Mesenchymal stem cell (in vitro differentiated cells and primary cell): ENCODE results near the gene KIAA1328.

Source experiments
- DNase-seq: peaks from one replicate; pipeline ENCODE4 v3.0.0-alpha.2; 2013
- H2AFZ ChIP-seq: one replicate; pipeline ENCODE4 v1.6.1; 2013; ENCODE audit warnings: low read depth, mild to moderate bottlenecking, control low read depth, inconsistent platforms, low read length, moderate library complexity
- H2AK5ac ChIP-seq: 2 replicates; pipeline ENCODE4 v1.6.1; 2013; ENCODE audit warnings: low read length, moderate library complexity, mild to moderate bottlenecking, inconsistent platforms; ENCODE audit not compliant: severe bottlenecking
- H2BK120ac ChIP-seq: one replicate; pipeline ENCODE4 v1.6.1; 2013; ENCODE audit warnings: low read depth, mild to moderate bottlenecking, inconsistent platforms, low read length, moderate library complexity
- H2BK12ac ChIP-seq, 2 experiments: one replicate each; pipeline ENCODE4 v1.6.1; 2013; ENCODE audit warnings: inconsistent platforms in 2 of 2, low read length in 2 of 2, mild to moderate bottlenecking in 2 of 2, moderate library complexity in 2 of 2, control low read depth in 1 of 2
- H2BK15ac ChIP-seq: one replicate; pipeline ENCODE4 v1.6.1; 2013; ENCODE audit warnings: mild to moderate bottlenecking, low read depth, inconsistent platforms; ENCODE audit not compliant: poor library complexity, severe bottlenecking
- H2BK5ac ChIP-seq: 2 replicates; pipeline ENCODE4 v1.6.1; 2013; ENCODE audit warnings: low read depth, mild to moderate bottlenecking, low read length, control low read depth, inconsistent platforms; ENCODE audit not compliant: poor library complexity, severe bottlenecking
- H3K14ac ChIP-seq, 2 experiments: one replicate each; pipeline ENCODE4 v1.6.1; 2013; ENCODE audit warnings: inconsistent platforms in 2 of 2, low read length in 2 of 2, control low read depth in 1 of 2, mild to moderate bottlenecking in 1 of 2, moderate library complexity in 1 of 2
- H3K18ac ChIP-seq, 2 experiments: one replicate each; pipeline ENCODE4 v1.6.1; 2013; ENCODE audit warnings: inconsistent platforms in 2 of 2, low read length in 2 of 2, control low read depth in 1 of 2, low read depth in 1 of 2, mild to moderate bottlenecking in 1 of 2
- H3K23ac ChIP-seq, 2 experiments: one replicate each; pipeline ENCODE4 v1.6.1; 2013; ENCODE audit warnings: inconsistent platforms in 2 of 2, low read length in 2 of 2, mild to moderate bottlenecking in 2 of 2, moderate library complexity in 2 of 2, control low read depth in 1 of 2
- H3K27ac ChIP-seq: 2 replicates; pipeline ENCODE4 v1.5.1; 2013; ENCODE audit warnings: mild to moderate bottlenecking, moderate library complexity, low read length, control low read depth, inconsistent platforms; ENCODE audit not compliant: poor library complexity, severe bottlenecking
- H3K27me3 ChIP-seq, 2 experiments: 2 replicates each; pipeline versions ENCODE4 v1.6.1 to v1.7.0; 2013; ENCODE audit warnings: low read length in 2 of 2, mild to moderate bottlenecking in 2 of 2, moderate library complexity in 2 of 2, control low read depth in 1 of 2, inconsistent platforms in 1 of 2; ENCODE audit not compliant: control insufficient read depth in 1 of 2, insufficient read depth in 1 of 2
- H3K36me3 ChIP-seq, 2 experiments: 2 replicates each; pipeline versions ENCODE4 v1.6.1 to v1.7.0; 2013; ENCODE audit warnings: low read length in 2 of 2, control low read depth in 1 of 2, inconsistent platforms in 1 of 2, low read depth in 1 of 2, mild to moderate bottlenecking in 1 of 2; ENCODE audit not compliant: insufficient read depth in 2 of 2, control insufficient read depth in 1 of 2
- H3K4ac ChIP-seq, 2 experiments: one replicate each; pipeline ENCODE4 v1.6.1; 2013; ENCODE audit warnings: inconsistent platforms in 2 of 2, low read length in 2 of 2, mild to moderate bottlenecking in 2 of 2, moderate library complexity in 2 of 2, control low read depth in 1 of 2, low read depth in 1 of 2
- H3K4me1 ChIP-seq: 2 replicates; pipeline ENCODE4 v1.6.1; 2013; ENCODE audit warnings: low read depth, low read length, control low read depth; ENCODE audit not compliant: control insufficient read depth, insufficient read depth
- H3K4me2 ChIP-seq: 2 replicates; pipeline ENCODE4 v1.6.1; 2013; ENCODE audit warnings: low read length, mild to moderate bottlenecking, inconsistent platforms; ENCODE audit not compliant: poor library complexity, severe bottlenecking
- H3K4me3 ChIP-seq, 2 experiments: 2 replicates each; pipeline versions ENCODE4 v1.5.1 to v1.7.0; 2013; ENCODE audit warnings: low read length in 2 of 2, mild to moderate bottlenecking in 2 of 2, control low read depth in 1 of 2, low read depth in 1 of 2; ENCODE audit not compliant: insufficient read depth in 1 of 2
- H3K79me1 ChIP-seq: replicated peaks from 2 replicates; pipeline ENCODE4 v1.6.1; 2013; ENCODE audit warnings: mild to moderate bottlenecking, control low read depth, low read length, inconsistent platforms; ENCODE audit not compliant: poor library complexity, severe bottlenecking
- H3K9ac ChIP-seq: 2 replicates; pipeline ENCODE4 v1.7.0; 2013; ENCODE audit warnings: mild to moderate bottlenecking, low read length, moderate library complexity
- H3K9me3 ChIP-seq: 2 replicates; pipeline ENCODE4 v1.7.0; 2013; ENCODE audit warnings: mild to moderate bottlenecking, low read length; ENCODE audit not compliant: control insufficient read depth
- H4K8ac ChIP-seq: one replicate; pipeline ENCODE4 v1.6.1; 2013; ENCODE audit warnings: inconsistent platforms, mild to moderate bottlenecking, low read length, moderate library complexity
- H4K91ac ChIP-seq: one replicate; pipeline ENCODE4 v1.6.1; 2013; ENCODE audit warnings: mild to moderate bottlenecking, low read length, inconsistent platforms
- WGBS: methylation state at CpG from one replicate; pipeline ENCODE4 v1.1.7; 2013; ENCODE audit warnings: mixed read lengths; 5-methylcytosine and 5-hydroxymethylcytosine counted together

Gene KIAA1328

GRCh38 chr18:36848609-36849008 is 19.7 kb downstream of the KIAA1328 start:
- no peak overlapping the region for H3K9ac ChIP-seq
- no peak overlapping the region for H3K4me2 ChIP-seq
- no peak overlapping the region for H2AFZ ChIP-seq
- no peak overlapping the region for H3K18ac ChIP-seq
- 100% methylated on average over 1 of the region's 2 CpGs for WGBS
- no peak overlapping the region for H2AK5ac ChIP-seq
- no peak overlapping the region for H3K14ac ChIP-seq
- no peak for DNase-seq
- H3K4me3 ChIP-seq, result no peak overlapping the region
- no peak overlapping the region for H2BK12ac ChIP-seq
- H2BK5ac ChIP-seq, result peak overlapping the region; percentile 57
- H3K4me1 ChIP-seq, result no peaks in the 10 kb centered on the region
- peaks cover 11% of the 10 kb centered on the region for H3K9me3 ChIP-seq
- no peak overlapping the region for H2BK15ac ChIP-seq
- no peak overlapping the region for H3K27ac ChIP-seq
- no peak overlapping the region for H3K4ac ChIP-seq
- no peak overlapping the region for H4K91ac ChIP-seq
- no peaks in the 10 kb centered on the region for H3K27me3 ChIP-seq
- peaks cover 3% of the 10 kb centered on the region for H3K79me1 ChIP-seq
- no peak overlapping the region for H2BK120ac ChIP-seq
- H3K36me3 ChIP-seq, result peaks cover 4 to 6% of the 10 kb centered on the region in 2 experiments
- H4K8ac ChIP-seq, result no peak overlapping the region
- no peak overlapping the region for H3K23ac ChIP-seq

GRCh38 chr18:36849288-36850006 is 20.5 kb downstream of the KIAA1328 start:
- Histone ChIP-seq H3K4me1 (no peaks in the 10 kb centered on the region), H2AFZ (no peak overlapping the region), H2BK15ac (no peak overlapping the region), H3K4me3 (no peak overlapping the region), H2BK12ac (no peak overlapping the region), H2BK5ac (no peak overlapping the region), H2BK120ac (no peak overlapping the region), H3K36me3 (peaks cover 4 to 6% of the 10 kb centered on the region in 2 experiments), H3K9me3 (peaks cover 11% of the 10 kb centered on the region), H4K91ac (no peak overlapping the region), H3K18ac (no peak overlapping the region), H3K4ac (no peak overlapping the region), H3K14ac (no peak overlapping the region), H3K4me2 (no peak overlapping the region), H3K27ac (no peak overlapping the region), H2AK5ac (no peak overlapping the region), H3K27me3 (no peaks in the 10 kb centered on the region), H3K9ac (no peak overlapping the region), H3K23ac (no peak overlapping the region), H3K79me1 (peaks cover 3% of the 10 kb centered on the region), H4K8ac (no peak overlapping the region)
- DNase-seq, result no peak
- WGBS, result no CpG with 5 or more reads among the region's 2 CpGs

GRCh38 chr18:36850527-36851201 is 21.7 kb downstream of the KIAA1328 start:
- Histone ChIP-seq H2BK12ac (no peak overlapping the region), H2AFZ (no peak overlapping the region), H4K91ac (no peak overlapping the region), H3K4me3 (no peak overlapping the region), H2BK5ac (no peak overlapping the region), H3K9me3 (peaks cover 11% of the 10 kb centered on the region), H3K14ac (no peak overlapping the region), H3K18ac (no peak overlapping the region), H3K23ac (no peak overlapping the region), H4K8ac (no peak overlapping the region), H2BK120ac (no peak overlapping the region), H2BK15ac (no peak overlapping the region), H2AK5ac (no peak overlapping the region), H3K79me1 (peaks cover 3% of the 10 kb centered on the region), H3K4me2 (no peak overlapping the region), H3K27ac (no peak overlapping the region), H3K36me3 (peaks cover 4 to 6% of the 10 kb centered on the region in 2 experiments), H3K4ac (no peak overlapping the region), H3K27me3 (no peaks in the 10 kb centered on the region), H3K4me1 (no peaks in the 10 kb centered on the region), H3K9ac (peak overlapping the region; percentile 59)
- DNase-seq, result peak; percentile 91
- 0% methylated on average over 1 of the region's 1 CpG for WGBS

- H3K9me3 ChIP-seq, result peaks cover 11% of the 10 kb centered on the region
- WGBS, result 93% methylated on average over 2 of the region's 2 CpGs
- no peak overlapping the region for H2BK120ac ChIP-seq
These were observed 22.3 kb downstream of the KIAA1328 start for GRCh38 chr18:36851202-36851590.

More at GRCh38 chr18:36851202-36851590, 22.3 kb downstream of the KIAA1328 start:
- H3K4me1 ChIP-seq, result no peaks in the 10 kb centered on the region
- no peak for DNase-seq
- H3K4me2 ChIP-seq, result no peak overlapping the region
- no peak overlapping the region for H3K27ac ChIP-seq
- H3K18ac ChIP-seq, result no peak overlapping the region
- no peak overlapping the region for H4K8ac ChIP-seq
- H2AK5ac ChIP-seq, result no peak overlapping the region
- H2AFZ ChIP-seq, result no peak overlapping the region
- no peak overlapping the region for H2BK15ac ChIP-seq
- no peak overlapping the region for H3K4ac ChIP-seq
- H3K79me1 ChIP-seq, result peaks cover 3% of the 10 kb centered on the region
- H3K9ac ChIP-seq, result peak overlapping the region; percentile 59
- no peak overlapping the region for H2BK12ac ChIP-seq
- H4K91ac ChIP-seq, result no peak overlapping the region
- no peak overlapping the region for H3K23ac ChIP-seq
- no peaks in the 10 kb centered on the region for H3K27me3 ChIP-seq
- no peak overlapping the region for H3K4me3 ChIP-seq
- H3K36me3 ChIP-seq, result peaks cover 4 to 6% of the 10 kb centered on the region in 2 experiments
- H3K14ac ChIP-seq, result no peak overlapping the region
- no peak overlapping the region for H2BK5ac ChIP-seq
